Stimulated activated CD8-positive, alpha-beta memory T cell treated with anti-CD3 and anti-CD28 coated beads, Interleukin-7, amount 100 ng/mL, for 1 hour (primary cell): ENCODE data around the gene RRP9.

ENCODE experiments used
- DNase-seq, 2 donors: peaks; one replicate each; pipeline ENCODE4 v3.0.0-alpha.2; 2020; ENCODE audit warnings: low read depth in 2 of 2

The RRP9 gene

DNA sequence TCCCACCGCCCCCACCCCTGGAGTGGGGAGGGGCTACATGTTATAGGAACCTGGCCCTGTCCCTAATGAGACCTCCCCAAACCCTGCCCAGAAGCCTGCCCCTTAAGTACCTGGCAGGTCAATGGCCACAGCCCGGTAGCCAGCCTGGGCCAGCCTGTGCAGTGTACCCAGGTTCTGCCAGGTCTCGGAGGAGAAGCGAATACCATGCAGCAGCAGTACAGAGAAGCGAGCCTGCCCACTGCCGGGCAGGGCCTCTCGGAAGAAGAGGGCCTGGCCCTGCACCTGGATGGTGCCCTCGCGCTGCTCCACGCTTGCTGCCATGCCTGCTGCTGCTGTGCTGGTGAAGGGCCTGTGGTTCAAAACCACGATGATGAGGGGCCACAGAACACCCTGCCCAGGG, 29.6 kb upstream of the RRP9 start:
- no peak for DNase-seq

GRCh38 chr3:51970606-51971300, 29.0 kb upstream of the RRP9 start:
- no peak for DNase-seq

GRCh38 chr3:51969841-51970240, 28.1 kb upstream of the RRP9 start:
- DNase-seq: no peak

- DNase-seq: no peak
Observed at GRCh38 chr3:51968883-51969678, 27.4 kb upstream of the RRP9 start.

- no peak for DNase-seq
Observed at GRCh38 chr3:51968170-51968775, 26.6 kb upstream of the RRP9 start.

- DNase-seq: no peak
Observed at GRCh38 chr3:51967384-51968169, 25.9 kb upstream of the RRP9 start, which contains the start of gene PCBP4. Gene PCBP4 (minus strand): TSS chr3:51967454. CDS start chr3:51961240, 6,214 bp downstream.

DNA sequence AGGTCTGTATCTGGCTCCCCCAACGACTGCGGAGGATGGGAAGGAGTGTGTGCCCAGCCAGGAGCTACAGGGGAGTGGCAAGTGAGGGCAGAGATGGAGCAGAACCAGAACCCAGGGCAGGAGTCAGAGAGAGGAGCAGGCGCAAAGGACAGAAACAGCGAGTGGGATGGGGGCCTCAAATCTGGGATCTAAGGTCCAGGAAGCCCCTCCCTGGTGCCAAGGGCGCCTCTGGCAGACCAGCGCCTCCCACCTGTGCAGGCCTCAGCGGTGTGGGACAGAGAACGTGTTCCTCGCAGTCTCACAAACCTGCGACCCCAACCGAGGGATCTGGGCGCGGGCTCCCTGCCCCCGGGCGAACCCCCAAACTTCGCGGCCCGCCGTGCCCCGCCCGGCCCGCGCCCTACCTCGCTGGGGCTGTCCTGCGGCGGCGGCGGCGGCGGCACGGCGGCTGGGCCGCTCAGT, 25.2 kb upstream of the RRP9 start:
- DNase-seq: no peak

DNA sequence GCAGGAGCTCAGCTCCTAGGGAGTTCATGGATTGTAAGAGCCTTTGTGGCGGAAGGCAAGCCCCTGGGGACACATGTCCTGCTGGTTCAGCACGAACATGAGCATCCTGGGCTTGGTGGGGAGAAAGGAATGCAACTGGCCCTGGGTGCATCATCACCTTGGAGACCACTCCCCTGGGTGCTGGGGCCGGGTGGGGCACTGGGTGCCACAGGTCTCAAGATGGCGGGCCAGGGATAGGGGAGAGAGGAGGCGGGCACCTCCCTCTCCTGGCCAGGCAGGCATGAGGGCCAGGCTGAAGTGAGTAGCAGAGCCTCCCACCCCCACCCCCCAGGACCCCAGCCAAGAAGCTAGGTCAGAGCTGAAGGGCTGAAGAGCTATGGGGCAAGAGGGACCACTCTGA, 24.8 kb upstream of the RRP9 start:
- no peak for DNase-seq

DNA sequence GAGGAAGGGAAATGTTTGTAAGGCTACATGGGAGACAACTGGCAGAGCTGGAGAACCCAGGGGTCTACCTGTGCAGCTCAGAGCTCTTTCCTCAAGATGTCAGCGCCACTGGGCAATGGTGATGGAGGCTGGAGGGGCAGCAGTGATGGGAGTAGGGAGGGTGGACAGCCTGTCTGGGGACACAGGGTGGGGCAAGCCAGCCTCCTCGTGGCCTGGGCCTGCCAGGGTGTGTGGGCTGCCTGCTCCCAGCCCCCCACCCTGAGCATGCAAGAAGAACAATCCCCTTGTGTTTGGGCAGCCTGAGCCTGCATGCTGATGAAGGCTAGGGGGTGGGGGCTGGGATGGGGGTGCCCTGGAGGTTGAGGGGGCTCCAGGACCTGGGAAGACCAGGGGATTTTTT, 24.3 kb upstream of the RRP9 start:
- DNase-seq: no peak

DNA sequence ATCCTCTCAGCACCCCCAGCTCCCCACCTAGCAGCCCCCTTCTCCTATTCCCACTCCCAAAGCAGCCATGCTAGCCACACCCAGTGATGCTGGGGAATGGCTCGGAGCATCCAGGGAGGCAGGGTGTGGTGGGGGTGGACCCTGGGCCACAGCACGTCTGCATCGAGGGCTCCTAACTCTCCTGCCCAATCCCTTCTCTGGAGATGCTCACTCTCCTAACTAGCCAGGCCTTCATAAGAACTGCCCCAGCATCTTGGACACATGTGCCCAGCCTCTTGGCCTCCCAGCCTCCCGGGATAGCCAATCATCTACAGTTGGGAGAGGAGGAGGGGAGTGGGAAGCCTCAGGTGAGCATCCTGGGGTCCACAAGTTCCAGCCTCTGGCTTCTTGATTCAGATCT, 22.8 kb upstream of the RRP9 start:
- no peak for DNase-seq

DNA sequence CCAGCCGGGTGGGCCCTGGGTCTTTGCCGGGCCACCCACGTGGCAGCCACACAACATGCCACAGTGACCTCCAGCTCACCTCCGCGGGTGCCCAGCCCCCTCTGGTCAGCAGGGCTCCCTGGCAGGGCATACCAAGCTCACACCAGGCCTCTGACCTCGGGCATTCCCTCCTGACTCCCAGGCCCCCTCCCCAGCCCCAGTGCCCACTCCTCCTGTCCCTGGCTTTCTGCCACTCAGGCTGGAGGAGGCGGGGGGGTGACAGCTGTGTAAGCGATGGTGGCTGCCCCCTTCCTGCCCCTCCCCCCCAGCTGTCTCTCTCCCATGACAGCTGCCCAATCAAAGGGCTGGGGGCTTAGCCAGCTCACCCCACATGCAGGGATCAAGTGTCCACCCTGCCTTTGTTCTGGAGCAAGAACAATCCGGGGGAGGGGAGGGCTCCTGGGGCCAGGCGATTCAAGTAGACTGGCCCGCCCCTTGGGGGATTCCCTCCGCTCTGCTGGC, 22.3 kb upstream of the RRP9 start:
- DNase-seq: no peak

DNA sequence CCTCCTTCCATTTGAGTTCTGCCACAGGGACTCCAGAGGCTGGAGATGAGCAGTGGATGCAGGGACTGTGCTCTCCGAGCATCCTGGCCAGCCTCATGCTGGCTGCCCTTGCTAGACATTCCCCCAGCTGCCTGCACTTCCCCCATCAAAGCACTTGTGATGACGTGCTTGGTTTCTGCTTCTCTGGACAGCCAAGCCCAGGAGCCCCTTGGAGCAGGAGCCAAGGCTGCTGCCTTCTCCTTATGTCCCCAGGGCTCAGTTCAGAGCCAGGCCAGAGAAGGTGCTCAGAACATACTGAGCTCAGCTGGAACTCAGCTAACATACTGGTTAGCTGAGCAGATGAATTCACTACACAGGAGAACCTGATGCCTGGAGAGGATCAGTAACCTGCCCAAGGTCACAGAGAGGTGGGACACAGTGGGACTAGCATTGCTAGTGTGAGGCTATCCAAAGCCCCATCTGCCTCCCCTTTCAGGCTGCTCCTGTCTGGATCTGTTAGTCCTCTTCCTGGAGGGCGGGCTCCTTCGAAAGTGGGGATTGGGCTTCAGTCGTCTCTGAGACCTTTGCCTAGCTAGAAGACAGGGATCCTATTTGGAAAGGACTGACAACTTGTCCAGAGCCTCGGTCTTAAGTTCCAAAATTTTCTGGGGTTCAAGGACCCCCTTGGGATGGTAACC, 21.3 kb upstream of the RRP9 start:
- no peak for DNase-seq

GRCh38 chr3:51961602-51962569, 20.2 kb upstream of the RRP9 start:
- no peak for DNase-seq

DNA sequence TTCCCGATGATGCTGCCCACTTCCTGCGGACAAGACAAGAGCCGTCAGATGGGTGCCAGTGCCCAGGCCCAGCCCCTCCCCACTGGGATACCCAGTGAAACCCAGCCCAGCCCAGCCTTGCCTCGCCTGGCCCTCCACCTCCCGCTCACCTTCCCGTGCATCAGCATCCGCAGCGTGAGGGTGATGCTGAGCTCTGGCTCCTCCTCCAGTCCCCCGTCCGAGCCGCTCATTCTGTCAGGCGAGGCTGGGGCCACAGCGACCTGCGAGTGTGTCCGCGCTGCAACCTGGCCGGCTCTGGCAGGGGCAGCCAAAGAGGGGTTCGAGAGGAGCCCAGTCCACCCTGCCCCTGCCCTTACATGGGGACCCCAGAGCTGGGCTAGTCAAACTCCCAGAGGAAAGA, 19.3 kb upstream of the RRP9 start:
- no peak for DNase-seq

- no peak for DNase-seq
Observed at GRCh38 chr3:51960386-51960785, 18.7 kb upstream of the RRP9 start.

DNA sequence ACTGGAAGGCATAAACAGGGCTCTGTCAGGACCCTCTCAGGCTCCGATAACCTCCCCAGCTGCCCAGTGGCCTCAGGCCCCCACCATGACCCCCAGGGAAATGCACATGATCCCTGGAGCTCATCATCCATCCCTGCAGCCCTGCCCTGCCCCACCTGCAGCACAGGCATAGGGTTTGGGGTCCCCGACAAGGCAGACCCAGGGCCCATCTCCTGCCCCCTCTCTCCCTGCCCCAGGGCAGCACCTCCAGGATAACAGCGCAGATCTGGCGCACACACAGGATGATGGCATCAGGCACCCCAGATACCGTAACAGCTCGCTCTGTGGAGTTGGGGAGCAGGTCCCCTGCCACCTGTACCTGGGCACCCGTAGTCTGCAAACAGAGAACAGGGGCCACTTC, 17.9 kb upstream of the RRP9 start:
- no peak for DNase-seq

DNA sequence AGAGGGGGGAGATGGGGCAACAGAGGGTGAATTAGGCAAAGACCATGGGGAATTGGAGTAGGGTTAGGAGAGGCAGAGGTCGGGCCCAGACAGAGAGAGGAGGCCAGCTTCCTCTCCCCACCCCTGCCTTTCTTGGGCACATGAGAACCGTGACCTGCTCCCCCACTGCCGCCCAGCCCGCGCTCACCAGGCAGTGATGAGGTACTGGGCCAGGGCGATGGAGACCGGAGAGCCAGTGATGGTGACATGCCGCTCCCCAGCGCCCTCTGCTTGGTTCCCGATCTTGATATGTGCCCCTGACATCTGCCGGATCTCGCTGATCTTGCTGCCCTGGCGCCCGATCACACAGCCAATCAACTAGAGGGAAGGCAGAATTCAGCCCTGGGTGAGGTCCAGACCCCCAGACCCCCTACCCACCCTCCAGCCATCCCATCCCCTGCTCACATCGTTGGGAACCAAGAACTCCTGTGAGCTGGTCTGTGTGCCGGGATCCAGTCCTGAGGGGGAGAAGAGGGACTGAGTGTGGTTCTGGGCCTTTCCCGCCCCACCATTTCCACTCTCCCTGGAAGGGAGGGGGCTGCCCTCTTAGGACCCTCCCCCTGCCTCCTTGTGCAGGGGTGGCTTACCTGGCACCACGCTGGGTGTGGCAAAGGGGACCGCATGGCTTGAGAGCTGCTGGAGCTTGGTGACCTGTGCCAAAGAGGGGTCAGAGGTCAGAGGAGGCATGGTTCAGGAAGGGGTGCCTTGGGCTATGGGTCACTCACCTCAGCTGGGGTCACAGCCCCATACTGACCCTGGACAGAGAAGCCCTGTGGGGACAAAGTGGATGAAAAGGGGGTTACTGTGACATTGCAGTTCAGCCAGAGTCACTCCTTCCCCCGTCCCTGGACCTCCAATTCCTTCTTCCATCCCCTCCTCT, 17.2 kb upstream of the RRP9 start:
- no peak for DNase-seq

GRCh38 chr3:51957520-51958205, 16.0 kb upstream of the RRP9 start:
- DNase-seq: no peak
